ENCODE measurements around the gene MACF1. TPM values are rescaled to one million over a fixed set of nuclear protein-coding genes. Genes with fewer than 3 reads are reported as not detected.

The MACF1 gene
- total and polyA plus RNA-seq, 2 of the 13 experiments (the other 11 are each of a cell fraction or from before 2014, with no cell fraction given), result 36.7 to 65.4 TPM

GRCh38 chr1:39301606-39302005, 97.1 kb downstream of the MACF1 start:
- DNase-seq (ENCODE audit: low spot score) (no peak), FAIRE-seq (no peak), ATAC-seq (no peak)
- H2AFZ ChIP-seq (ENCODE audit: low read length), result no peak overlapping the region
- POLR2A ChIA-PET, result no interaction called here
- CTCF ChIA-PET (ENCODE audit: low intra/inter-chr PET ratio, low total read pairs), result no interaction called here
- in situ Hi-C loops (cut with HindIII; ENCODE audit: extremely low pct_ligation_motif_present, low pct_unique_long_range_greater_than_20kb) (no loop called here), intact Hi-C loops (cut with micrococcal nuclease; ENCODE audit: unreplicated experiment) (no loop called here)
- H3K4me2 ChIP-seq (ENCODE audit: low read depth, low read length), result no peak overlapping the region
- H3K79me2 ChIP-seq (ENCODE audit: insufficient read depth, low read length), result no peaks in the 10 kb centered on the region
- H3K9ac ChIP-seq (ENCODE audit: insufficient read depth, low read depth, low read length), result no peak overlapping the region
- no peak overlapping the region for H3K4me3 ChIP-seq (replicated peaks in 1 of 3; ENCODE audit: insufficient read depth in 1 of 3, low read depth in 2 of 3, low read length in 3 of 3)
- no peaks in the 10 kb centered on the region for H3K9me3 ChIP-seq (ENCODE audit: low read length)
- H3K36me3 ChIP-seq (replicated peaks in 1 of 2; ENCODE audit: control insufficient read depth in 1 of 2, insufficient read depth in 2 of 2, low read length in 2 of 2), result peaks cover 12 to 45% of the 10 kb centered on the region in 2 experiments; a peak in 4 of 5 replicates
- H4K20me1 ChIP-seq (ENCODE audit: insufficient read depth, low read length), result no peaks in the 10 kb centered on the region
- H3K27me3 ChIP-seq (ENCODE audit: control insufficient read depth in 1 of 2, insufficient read depth in 2 of 2, low read length in 2 of 2), result no peaks in the 10 kb centered on the region
- peaks cover 6% of the 10 kb centered on the region; the same call in 1 of the 2 replicates for H3K4me1 ChIP-seq (ENCODE audit: insufficient read depth, low read length)
- WGBS (ENCODE audit: low lambda C conversion rate), result 93% methylated on average over 5 of the region's 5 CpGs
- TF ChIP-seq FIP1L1 (IDR thresholded peaks at IDR 0.05; ENCODE audit: borderline replicate concordance, insufficient read depth, low read depth, low read length) (no peak), ZSCAN9 (CRISPR knock-in tag; IDR thresholded peaks at IDR 0.05; ENCODE audit: borderline replicate concordance) (no peak), THRA (CRISPR knock-in tag; IDR thresholded peaks at IDR 0.05; ENCODE audit: borderline replicate concordance) (no peak), MIER2 (CRISPR knock-in tag; IDR thresholded peaks at IDR 0.05) (no peak), TOE1 (CRISPR knock-in tag; IDR thresholded peaks at IDR 0.05) (no peak)
- no peak overlapping the region for H3K27ac ChIP-seq (ENCODE audit: extremely low read length, insufficient read depth, low read length)
- BruUV-seq (replicated peaks), result no TSS peak

- TF ChIP-seq RERE (CRISPR knock-in tag; IDR thresholded peaks at IDR 0.05; ENCODE audit: low read depth), result no peak
- TF ChIP-seq MXD4 (CRISPR knock-in tag; IDR thresholded peaks at IDR 0.05), result no peak
- TF ChIP-seq GTF3A (CRISPR knock-in tag; conservative IDR thresholded peaks at IDR 0.05), result no peak
- TF ChIP-seq HOXA3 (CRISPR knock-in tag; IDR thresholded peaks at IDR 0.05), result no peak
- Histone ChIP-seq H4K20me1 (ENCODE audit: insufficient read depth, low read length) (no peaks in the 10 kb centered on the region), H3K9ac (ENCODE audit: insufficient read depth, low read depth, low read length) (no peak overlapping the region), H3K9me3 (ENCODE audit: low read length) (no peaks in the 10 kb centered on the region), H3K36me3 (replicated peaks in 1 of 2; ENCODE audit: control insufficient read depth in 1 of 2, insufficient read depth in 2 of 2, low read length in 2 of 2) (peaks cover 9 to 35% of the 10 kb centered on the region in 2 experiments; a peak in 4 of 5 replicates), H3K4me3 (replicated peaks in 1 of 3; ENCODE audit: insufficient read depth in 1 of 3, low read depth in 2 of 3, low read length in 3 of 3) (no peak overlapping the region), H3K4me1 (ENCODE audit: insufficient read depth, low read length) (peaks cover 6% of the 10 kb centered on the region; the same call in 1 of the 2 replicates), H3K79me2 (ENCODE audit: insufficient read depth, low read length) (no peaks in the 10 kb centered on the region), H2AFZ (ENCODE audit: low read length) (no peak overlapping the region), H3K27ac (ENCODE audit: extremely low read length, insufficient read depth, low read length) (no peak overlapping the region), H3K27me3 (ENCODE audit: control insufficient read depth in 1 of 2, insufficient read depth in 2 of 2, low read length in 2 of 2) (no peaks in the 10 kb centered on the region; a peak in 1 of 5 replicates), H3K4me2 (ENCODE audit: low read depth, low read length) (no peak overlapping the region)
- BruUV-seq (replicated peaks), result no TSS peak
- ATAC-seq, result no peak
- ChIA-PET POLR2A (no interaction called here), CTCF (ENCODE audit: low intra/inter-chr PET ratio, low total read pairs) (no interaction called here)
- WGBS (ENCODE audit: low lambda C conversion rate), result 86% methylated on average over 2 of the region's 2 CpGs
- no peak for DNase-seq (ENCODE audit: low spot score)
- in situ Hi-C loops (cut with HindIII; ENCODE audit: extremely low pct_ligation_motif_present, low pct_unique_long_range_greater_than_20kb), result no loop called here
- intact Hi-C loops (cut with micrococcal nuclease; ENCODE audit: unreplicated experiment), result no loop called here
- no peak for FAIRE-seq
Observed at GRCh38 chr1:39305555-39305954, 101.1 kb downstream of the MACF1 start.

Measured in HepG2 (cell line).